Measurements from ENCODE around the gene GCM1.

Gene GCM1

DNA sequence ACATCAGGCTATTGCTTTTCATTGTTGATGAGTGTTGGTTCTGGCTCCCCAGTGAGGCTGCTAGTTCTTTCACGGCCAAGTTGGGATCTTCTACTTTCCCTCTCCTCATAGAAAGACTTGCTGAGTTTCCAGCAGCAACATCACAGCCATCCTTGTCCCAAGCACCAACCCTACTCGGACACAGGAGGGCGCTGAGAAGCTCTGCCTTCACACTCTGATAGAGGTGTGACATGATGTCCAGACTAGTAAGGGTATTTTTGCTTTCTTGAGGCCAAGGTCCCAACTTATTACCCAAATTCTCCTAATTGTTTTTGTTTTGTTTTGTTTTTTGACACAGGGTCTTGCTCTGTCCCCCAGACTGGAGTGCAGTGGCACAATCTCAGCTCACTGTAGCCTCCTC, 3.0 kb upstream of the GCM1 start:
- no peak for FAIRE-seq

DNA sequence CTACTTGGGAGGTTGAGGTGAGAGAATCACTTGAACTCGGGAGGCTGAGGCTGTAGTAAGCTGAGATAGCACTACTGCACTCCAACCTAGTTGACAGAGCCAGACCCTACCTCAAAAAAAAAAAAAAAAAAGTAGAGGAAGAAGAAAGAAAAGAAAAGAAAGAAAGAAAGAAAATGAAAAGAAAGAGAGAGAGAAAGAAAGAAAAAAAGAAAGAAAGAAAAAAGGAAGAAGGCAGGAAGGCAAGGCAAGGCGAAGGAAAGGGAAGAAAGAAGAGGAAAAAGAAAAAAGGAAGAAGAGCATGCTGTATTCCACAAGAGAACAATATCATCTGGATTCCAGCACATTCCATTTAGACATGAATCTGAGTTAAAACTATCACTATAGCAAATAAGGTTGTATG, 3.8 kb downstream of the GCM1 start:
- FAIRE-seq = no peak

DNA sequence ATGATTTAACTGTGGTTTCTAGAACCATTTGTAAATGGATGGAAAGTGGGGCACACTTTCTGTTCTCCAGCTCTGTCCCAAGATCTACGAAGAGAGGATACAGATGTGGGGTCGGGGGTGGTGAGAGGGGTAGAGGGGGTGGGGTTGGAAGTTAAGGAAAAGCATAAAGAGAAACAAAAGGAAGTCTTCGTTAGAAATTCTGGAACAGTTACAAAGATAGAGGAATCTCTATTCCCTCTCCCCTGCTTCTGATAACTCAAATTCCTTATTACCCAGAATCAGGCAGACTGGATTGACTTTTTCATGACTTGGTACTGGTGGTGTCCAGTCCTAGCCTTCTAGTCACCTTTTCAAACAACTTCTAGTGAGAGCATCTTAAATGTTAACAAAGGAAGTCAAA, 4.9 kb downstream of the GCM1 start:
- FAIRE-seq = no peak

DNA sequence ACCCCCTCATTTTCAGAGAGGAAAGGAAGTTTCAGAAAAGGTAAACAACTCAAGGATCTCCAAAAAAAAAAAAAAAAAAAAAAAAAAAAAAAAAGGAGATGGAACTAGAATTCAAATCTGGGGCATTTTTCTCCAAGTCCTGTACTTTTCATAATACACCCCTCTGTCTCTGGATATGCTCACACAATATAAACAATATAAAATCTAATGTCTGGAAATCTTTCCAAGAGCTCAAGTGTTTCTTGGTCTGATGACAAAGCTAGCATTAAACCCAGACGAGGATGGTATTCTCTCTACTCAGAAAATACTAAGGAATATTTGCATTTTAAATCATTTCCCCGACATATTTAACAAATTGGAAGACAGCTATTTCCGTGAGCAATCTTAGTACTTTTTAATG, 5.8 kb downstream of the GCM1 start:
- FAIRE-seq = no peak

DNA sequence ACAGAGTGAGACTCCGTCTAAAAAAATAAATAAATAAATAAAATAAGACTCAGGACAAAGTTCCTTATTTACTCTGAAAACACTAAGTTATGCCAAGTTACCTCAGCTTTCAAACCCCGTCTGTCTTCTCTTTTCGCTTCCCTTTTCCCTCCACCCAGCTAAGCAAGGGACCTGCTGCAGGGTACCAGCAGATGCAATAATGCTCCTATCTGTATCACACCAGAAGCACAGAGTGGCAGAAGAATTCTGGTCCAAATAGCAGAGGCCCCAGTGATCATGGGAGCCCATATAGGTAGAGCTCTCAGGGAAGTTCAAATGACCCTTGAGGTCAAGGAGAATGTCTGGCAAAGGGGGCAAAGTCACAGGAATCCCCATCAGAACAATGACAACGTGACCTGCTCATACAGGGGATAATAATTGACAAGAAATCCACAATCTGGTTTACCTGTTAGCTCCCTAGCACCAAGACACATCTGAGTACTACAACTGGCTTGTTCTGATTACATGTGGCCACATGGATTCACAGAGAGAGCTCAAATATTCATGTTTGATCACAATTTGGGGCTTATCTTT, 8.7 kb downstream of the GCM1 start:
- FAIRE-seq = no peak

DNA sequence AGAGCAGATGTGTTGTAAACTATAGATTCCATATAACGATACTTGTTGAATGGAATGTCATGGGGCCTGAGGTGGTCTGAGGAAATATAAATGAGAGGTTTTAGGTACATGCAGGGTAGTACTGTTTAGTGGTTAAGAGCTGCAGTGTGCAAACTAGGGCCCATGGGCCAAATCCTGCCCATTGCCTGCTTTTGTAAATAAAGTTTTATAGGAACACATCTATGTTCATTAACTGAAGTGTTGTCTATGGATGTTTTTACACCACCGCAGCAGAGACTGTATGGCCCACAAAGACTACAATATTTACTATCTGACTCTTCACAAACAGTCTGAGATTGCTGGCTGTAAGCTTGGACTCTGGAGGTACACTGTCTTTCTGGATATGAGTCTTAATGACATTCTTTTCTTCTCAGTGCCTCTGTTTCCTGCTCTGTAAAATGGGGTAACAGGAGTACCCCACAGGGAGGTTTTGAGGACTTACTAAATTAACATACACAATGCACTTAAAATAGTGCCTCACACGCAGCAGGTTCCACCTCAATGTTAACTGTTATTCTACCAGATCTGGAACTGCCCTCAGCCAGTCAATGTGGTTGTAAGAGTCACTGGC, 12.5 kb downstream of the GCM1 start:
- FAIRE-seq = no peak

DNA sequence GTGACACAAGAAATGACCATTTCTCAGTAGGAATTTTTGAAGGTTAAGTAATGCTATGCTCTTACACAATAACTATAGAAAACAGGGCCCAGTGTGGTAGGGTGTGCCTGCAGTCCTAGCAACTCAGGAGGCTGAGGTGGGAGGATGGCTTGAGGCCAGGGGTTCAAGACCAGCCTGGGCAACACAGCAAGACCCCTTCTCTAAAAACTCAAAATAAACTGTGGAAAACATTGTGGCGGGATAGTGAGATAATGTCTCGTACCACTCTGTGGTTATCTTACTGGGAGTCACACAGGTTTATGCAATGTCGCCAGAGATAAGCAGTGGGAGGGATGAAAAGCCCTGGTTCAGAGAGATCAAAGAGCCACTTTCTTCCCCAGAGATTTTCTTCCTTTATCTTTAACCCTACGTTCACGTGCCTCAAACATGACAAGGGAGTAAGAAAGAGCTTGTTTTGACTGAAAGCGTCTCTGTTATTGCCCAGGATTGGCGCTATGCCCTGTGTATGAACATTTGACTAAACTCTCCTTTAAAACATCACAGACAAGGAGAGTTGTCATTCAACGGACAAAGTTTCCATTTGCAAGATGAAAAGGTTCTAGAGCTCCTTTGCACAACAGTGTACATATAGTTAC, 13.9 kb downstream of the GCM1 start:
- FAIRE-seq = no peak

DNA sequence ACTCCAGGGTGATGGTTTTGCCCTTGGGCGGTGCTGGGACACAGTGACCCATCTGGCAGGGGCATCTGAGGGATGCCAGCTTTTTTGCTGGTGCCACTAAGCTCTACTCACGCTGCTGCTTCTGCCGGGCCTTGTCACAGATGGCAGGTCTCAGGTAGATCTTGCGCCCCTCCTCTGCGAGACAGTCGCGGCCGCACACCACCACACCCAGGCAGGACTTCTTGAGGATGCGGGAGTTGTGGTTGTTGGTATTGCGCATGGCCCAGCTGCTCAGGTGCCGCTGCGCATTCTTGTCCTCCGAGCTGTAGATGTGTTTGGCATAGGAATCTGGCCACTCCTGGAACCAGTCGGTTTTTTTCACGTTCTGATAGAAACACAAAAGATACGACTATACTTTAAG, 14.7 kb downstream of the GCM1 start:
- FAIRE-seq = no peak

DNA sequence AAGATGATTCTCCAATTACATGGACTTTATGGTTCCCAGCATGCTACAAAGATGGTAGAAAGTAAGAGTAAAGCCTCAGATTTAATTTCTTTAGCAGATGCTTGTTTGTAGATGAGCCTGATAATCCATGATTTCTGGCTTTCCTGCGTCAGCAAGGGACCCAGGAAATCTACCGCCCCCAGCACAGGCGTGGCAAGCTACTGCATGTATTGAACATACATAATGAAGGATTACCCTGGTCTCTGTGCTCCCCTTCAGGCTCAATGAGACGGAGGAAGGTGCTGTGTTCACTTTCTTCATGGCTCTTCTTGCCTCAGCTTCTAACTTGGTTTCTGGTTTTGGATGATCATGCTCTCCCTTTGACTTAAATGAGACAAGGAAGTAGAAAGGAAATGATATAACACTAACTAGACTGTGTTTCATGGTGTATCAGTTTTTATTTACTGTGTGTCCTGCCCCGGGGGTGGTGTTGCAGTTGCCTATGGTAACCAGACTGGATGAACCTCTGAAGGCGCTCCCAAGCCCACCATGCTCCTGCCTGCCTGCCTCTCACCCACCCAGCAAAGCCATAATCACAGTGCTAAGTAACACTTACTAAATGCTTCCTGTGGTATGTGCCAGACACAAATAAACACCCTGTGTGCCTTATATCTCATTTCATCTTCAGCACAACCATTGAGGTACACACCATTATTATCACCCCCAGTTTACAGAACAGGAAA, 17.9 kb downstream of the GCM1 start:
- no peak for FAIRE-seq

DNA sequence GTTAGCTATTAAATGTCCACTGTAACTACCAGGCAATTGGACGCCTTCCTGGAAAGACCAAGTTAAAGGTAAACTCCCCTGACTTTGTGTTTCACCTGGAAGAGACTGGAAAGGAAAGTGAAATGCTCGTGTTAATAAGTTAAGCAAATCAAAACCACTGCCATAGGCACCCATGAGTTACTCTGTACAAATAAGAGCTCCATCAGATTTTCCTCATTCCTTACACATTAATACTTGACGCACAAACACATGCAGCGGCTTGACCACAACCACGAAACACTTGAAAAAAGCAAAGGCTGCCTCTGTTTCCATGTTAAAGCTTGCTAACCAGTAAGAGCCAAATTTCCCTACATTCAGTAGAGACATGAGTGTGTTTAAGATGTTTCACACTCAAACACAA, 19.8 kb downstream of the GCM1 start:
- FAIRE-seq = no peak

DNA sequence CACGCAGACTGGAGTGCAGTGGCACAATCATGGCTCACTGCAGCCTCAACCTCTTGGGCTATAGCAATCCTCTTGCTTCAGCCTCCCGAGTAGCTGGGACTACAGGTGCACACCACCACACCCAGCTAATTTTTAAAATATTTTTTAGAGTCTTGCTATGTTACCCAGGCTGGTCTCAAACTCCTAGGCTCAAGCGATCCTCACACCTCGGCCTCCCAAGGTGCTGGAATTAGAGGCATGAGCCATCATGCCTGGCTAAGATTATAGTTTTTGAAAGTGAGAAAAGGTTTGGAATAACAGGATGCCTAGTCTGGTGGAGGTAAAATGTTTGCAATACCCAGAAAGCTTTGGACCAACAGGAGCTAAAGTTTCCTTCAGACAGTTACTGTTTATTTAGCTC, 23.4 kb downstream of the GCM1 start:
- FAIRE-seq = no peak

DNA sequence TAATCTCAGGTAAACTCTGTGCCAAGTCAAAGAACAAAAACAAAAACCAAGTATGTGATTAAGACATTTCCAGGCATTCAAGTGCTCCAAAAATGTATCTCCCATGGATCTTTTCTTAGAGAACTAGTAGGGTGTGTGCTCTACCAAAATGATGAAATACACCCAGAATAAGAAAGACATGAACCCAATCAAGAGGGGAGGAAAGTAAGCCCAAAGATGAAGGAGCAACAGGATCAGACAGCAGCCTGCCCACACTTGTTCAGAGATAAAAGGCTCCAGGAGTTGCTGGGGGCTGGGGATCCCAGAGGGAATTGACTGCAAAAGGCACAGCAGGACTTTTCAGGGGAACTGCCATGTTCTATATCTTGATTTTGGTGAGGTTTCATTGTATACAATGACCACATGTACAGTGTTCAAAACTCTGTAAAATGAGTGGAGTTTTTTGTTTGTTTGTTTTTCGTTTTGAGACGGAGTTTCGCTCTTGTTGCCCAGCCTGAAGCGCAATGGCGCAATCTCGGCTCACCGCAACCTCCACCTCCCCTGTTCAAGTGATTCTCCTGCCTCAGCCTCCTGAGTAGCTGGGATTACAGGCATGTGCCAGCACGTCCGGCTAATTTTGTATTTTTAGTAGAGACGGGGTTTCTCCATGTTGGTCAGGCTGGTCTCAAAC, 24.4 kb downstream of the GCM1 start:
- FAIRE-seq = no peak

DNA sequence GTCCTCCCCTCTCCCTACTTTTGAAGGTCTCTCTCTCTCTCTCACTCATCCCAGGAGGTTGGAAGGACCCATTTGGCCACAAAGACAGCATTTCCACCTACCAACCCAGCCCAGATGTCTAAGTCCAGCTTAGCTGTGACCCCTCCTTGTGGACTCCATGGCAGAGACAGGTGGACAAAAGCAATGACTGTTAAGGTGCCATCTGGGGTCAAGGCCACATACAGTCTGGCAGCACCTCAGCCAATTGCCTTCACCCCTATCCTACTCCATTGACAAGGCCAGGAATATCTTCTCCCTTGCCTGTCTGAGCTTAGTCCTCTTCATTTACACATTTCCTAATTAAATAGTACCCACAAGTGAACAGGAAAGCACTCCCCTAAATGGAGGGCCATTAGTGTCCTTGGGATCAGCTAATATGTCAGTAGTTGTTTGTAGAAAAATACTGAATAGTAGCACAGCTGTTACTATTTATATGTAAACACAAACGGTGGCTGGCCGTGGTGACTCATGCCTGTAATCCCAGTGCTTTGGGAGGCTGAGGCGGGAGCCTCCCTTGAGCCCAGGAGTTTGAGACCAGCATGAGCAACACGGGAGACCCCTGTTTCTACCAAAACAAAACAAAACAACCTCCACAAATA, 28.8 kb downstream of the GCM1 start:
- FAIRE-seq = no peak

DNA sequence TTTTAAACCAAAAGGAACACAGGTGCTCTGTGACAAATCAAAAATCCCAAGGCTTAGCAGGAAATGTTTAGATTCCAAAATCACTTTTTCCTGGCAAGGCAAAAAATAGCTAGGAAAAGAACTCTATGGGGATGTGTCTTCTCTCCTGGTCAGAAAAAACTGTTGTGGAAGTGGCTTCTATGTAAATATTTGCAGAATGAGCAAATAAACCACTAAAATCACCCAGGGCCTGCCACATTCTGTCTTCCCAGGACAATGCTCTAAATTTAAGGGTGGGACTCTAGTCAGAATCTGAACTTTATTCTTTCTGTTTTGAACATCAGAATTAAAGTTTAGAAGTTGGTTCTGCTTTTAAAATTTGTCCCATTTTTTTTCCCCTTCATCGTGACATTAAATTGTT, 29.3 kb downstream of the GCM1 start:
- no peak for FAIRE-seq

DNA sequence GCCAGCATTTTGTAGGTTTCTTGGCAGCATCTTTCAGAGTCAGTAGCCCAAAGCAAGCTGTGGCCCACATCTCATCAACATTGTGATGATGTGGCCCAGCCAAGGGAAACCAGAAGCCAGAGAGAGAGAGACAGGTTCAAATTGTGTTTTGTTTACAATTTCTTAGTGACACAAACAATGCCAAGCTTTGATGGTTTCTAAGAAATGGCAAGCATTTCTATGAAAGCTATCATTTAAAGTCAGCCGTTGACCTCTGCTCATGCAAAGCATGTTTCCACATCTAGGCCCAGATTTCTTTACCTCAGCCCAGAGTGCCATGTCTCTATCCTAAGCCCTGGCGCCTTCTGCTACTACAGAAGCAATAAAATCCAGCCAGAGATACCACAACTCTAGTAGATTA, 32.9 kb downstream of the GCM1 start:
- FAIRE-seq = no peak

DNA sequence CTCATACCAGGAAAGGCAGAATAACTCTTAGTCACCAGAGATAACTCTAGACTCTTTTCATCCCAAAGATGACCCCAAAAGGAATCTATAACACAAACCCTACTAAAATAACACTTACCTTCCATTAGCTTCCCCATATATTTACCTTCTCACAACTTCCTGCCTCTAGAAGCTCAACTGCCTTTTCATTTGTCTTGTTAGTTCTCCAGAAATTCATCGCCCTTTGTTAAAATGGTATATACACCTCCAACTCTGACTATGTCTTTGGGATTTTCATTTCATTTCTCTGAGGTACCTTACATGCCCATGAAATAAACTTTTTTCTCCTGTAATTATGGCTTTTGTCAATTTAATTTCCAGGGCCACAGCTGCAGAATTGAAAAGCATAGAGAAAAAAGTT, 33.5 kb downstream of the GCM1 start:
- FAIRE-seq = no peak

DNA sequence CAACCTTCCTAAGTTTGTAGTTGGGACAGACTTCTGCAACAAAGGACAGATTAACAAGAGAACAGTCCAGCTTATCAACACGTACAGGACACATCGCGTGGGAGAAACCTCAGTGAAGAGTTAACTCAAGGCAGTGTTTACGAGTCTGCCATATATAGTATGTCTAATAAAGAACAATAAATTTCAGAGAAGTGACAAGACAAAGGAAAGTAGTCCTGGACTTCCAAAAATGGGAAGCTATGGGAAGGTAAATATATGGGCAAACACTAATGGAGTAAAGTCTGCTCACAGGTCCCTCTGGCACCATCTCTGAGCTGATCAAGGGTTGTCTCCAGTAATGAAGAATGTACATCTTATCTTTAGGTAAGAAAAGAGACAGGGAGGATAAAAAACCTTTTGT, 34.9 kb downstream of the GCM1 start:
- no peak for FAIRE-seq

DNA sequence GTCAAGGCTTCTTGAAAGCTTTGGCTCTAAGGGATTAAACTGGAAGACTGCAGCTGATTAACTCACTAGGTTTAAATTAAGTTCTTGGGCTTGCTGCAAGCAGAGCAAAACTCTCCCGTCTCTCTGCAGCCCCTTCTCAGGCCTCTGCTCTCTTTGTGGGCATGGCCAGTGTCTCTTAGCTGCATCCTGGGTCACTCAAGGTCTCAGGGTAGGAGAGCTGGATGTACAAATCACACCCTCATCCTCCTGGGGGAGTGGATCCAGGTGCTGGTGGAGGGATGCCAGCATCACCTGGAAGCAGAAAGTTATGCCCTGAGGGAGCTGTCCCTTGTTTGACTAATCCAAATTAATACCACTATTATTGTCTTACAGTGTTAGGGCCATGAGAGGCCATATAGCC, 35.8 kb downstream of the GCM1 start:
- no peak for FAIRE-seq

DNA sequence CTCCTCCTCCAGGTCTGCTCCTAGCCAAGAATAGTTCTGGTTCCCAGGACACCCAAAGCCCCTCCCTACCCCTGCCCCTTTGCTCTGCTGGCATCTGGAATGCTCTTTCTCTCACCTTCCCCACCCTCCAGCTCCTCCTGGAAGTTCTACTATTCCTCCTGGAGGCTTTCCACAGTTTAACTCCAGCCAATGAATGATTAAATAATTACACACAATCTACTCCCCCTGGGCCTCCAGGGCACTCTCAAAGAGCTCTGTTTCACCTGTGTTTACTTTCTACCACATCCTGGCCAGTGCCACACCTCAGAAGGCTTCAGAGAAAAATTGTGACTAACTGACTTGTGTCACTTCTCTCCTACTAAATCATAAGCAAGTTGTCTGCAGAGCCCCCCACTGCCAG, 36.2 kb downstream of the GCM1 start:
- FAIRE-seq = no peak

DNA sequence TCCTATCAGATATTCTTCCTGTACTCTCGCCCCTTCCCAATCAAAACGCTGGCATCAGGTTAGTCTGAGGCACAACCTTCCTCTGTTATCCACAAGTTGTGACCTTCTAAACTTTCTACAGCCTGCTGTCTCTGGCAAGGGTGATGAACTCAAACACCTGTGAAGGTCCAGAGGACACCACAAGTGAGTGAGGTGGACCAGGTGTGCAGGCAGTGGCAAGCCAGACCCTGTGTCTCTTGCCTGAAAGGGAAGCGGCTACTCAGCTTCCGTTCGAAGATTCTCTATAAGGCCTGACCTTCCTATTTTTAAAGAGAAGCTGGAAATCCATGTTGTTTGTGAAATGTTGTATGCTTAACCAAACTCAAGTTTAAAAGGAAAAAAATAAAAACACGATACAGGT, 36.8 kb downstream of the GCM1 start:
- FAIRE-seq = no peak

DNA sequence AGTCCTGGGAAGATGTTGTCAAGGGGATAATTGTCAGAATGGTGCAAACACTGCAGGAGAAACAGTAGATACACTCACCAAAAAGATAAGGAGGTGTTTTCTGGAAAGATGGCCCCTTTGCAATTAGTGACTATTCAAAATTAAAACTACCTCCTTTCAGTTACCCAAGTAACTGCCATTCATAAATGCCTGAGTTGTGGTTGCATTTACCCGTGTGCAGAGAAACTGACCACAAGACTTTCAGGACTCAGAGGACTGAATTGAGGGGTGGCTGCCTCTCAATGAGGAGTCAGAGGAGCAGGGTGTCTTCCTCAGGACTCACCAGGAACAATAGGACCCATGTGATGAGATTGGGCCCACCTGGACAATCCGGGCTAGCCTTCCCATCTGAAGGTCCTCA, 39.0 kb downstream of the GCM1 start:
- FAIRE-seq = no peak

DNA sequence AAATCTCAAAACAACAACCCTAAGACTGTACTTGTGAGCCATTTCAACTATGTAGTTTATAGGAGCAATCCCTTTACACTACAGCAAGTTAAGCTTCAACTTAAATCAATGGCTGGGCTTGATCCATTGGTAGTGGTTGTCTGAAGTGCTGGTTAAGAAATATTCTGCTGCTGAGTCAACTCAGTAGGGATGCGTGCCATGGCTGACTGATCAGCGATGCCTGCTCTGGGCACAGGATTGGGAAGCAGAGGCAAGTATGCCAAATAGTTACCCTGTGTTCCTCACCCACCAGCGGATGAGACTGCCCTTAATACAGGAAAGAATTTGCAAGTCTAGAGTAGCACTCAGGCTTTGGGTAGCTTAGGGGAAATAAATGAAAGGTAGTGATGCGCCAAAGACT, 41.5 kb downstream of the GCM1 start:
- no peak for FAIRE-seq

DNA sequence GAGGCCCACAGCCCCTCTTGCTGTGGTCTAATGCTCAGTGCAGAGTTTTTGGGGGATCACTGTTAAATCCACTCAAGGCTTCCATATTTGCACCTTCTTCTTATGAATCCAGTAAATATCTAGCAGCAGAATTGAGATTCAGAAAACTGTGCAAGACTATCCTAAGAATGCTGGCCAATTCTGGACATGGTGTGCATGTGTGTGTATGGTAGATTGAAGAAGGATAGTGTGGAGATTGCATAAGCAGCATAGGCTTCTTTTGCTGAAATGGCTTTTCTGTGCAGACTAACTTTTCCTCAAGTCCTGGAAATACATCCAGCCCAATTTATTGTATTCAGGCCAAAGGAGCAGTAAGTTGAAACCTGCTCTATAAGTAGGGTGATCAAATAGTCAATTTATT, 43.7 kb downstream of the GCM1 start:
- FAIRE-seq = no peak

Data from endometrium (tissue), 2 donors.